HL-60/S4 (cell line): ENCODE measurements around the gene PLEKHG1.

Experiments used
- in situ Hi-C: fragments of 300-500 bp; cut with MboI; formaldehyde crosslinking; loops from 2 replicates; pipeline ENCODE4 v1.14.3; 2022; ENCODE audit warnings: low sequenced_read_pairs

Gene PLEKHG1

GRCh38 chr6:150617496-150618460 lies 18.1 kb downstream of the PLEKHG1 start:
- in situ Hi-C loops: no loop called here

- in situ Hi-C loops: no loop called here
Observed at GRCh38 chr6:150619275-150619674, 19.6 kb downstream of the PLEKHG1 start.

DNA sequence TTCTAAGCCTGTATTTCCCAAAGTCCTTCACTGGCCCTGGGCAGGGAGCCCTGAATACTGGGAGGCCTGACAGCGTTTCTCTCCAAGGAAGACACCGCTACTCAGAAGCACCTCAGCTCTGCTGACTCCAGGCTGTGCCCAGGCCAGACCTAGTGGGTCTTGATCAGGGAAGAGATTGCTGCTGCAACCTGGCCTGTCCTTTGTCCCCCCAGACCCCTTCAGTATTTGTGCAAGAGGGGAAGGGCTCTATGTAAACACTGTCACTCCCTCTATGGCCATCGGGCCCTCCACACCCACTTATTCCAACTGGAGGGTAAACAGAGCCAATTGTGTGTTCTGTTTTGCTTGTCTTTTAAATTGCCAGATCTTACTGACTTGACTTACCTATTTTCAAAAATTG lies 20.6 kb downstream of the PLEKHG1 start:
- in situ Hi-C loops: no loop called here

DNA sequence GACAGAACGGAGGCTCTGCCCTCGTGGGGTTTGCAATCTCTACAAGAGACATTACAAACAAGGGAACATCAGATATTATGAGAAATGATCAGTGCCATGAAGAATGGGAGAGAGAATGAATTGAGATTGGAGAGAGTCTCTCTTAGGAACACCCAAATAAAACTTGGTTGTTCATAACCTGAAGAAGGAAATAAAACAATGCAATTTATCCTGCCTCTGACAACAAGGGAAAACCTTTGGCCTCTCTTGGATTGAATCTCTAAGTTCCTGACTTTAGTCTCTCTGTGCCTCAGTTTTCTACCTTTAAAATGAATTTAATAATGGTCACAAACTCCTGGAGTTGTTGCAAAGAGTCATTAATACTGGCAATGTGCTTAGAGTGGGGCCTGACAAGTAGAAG lies 21.1 kb downstream of the PLEKHG1 start:
- in situ Hi-C loops: no loop called here

- in situ Hi-C loops: no loop called here
Observed at GRCh38 chr6:150622476-150622875, 22.8 kb downstream of the PLEKHG1 start.

DNA sequence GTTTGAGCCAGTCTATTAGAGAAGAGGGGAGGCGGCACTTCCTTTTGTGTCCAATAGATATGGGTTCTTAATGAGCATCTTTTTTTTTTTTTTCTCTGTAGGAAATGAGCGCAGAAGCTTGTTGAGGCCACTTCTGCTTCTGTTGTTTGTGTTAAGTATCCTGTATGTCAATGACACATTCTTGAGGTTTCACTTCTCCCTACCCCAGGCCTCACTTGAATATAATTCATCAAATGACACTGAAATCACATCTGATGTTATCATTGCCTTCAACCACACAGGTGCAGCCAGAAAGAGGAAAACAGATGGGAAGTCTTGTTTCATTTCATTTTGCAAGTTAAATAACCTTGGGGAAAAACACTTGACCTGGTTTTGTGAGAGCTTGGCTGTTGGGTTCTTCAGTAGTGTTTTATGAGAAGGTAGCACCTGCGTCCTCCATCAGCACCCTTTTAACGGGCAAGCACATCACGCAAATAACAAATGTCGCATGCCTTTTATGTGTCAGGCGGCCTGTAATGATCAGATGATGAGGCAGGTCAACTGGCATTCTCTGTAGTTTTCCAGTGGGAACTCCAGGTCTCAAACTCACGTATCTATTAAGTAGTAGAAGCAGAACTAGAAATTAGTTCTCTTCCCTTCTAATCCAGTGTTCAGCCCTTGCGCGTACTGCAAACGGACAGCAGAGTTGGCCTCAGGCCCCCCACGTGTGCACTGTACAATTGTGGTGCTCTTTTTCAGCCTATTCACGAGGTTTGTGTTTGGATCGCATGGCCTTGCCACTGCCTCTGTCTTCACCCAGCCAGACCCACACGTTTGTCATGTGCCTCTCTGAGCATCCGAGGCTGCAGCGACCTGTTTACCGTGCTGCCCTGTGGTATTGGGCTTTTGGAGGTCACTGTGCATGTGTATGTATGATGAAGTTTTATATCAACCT lies 23.5 kb downstream of the PLEKHG1 start:
- in situ Hi-C loops: no loop called here

DNA sequence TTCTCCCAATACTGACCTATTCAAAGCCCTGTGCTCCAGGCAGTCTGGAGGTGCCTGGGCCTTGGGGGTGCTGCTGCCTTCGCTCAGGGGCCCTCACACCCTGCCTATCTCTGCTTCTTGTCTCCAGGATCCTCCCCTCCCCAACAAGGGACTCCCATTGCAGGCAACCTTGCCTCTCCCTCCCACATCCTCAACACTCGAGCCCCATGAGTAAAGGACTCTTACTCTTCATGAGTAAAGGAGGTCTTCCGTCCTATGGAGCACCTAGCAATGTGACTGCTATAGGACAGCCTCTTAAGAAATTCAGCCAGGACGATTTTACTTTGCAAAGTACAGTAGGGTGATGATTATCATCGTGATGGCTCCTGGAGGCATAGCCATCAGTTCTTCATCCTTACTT lies 24.5 kb downstream of the PLEKHG1 start:
- in situ Hi-C loops: no loop called here

DNA sequence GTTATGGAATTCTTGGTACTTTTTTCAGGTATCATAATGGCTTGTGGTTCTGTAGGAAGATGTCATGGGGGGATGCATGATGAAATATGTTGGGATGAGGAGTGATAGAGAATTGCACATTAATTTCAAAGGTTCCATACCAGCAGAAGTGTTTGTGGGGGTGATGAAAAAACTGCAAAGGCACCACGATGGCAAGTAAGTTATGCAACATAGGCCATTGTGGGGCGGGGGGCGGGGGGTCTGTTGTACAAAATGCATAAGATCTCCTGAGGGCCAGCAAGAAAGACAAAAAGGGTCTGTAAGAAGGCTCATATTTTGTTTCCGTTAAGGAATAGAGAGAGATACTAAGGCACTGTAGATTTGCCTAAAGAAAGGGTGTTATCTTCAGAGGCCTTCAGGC lies 26.2 kb downstream of the PLEKHG1 start:
- in situ Hi-C loops: no loop called here

GRCh38 chr6:150627154-150627553 lies 27.5 kb downstream of the PLEKHG1 start:
- in situ Hi-C loops: no loop called here

- in situ Hi-C loops: no loop called here
Observed at GRCh38 chr6:150627585-150628025, 27.9 kb downstream of the PLEKHG1 start.

- in situ Hi-C loops: no loop called here
Observed at GRCh38 chr6:150628908-150629307, 29.2 kb downstream of the PLEKHG1 start.

- in situ Hi-C loops: no loop called here
Observed at GRCh38 chr6:150631283-150631983, 31.7 kb downstream of the PLEKHG1 start.

DNA sequence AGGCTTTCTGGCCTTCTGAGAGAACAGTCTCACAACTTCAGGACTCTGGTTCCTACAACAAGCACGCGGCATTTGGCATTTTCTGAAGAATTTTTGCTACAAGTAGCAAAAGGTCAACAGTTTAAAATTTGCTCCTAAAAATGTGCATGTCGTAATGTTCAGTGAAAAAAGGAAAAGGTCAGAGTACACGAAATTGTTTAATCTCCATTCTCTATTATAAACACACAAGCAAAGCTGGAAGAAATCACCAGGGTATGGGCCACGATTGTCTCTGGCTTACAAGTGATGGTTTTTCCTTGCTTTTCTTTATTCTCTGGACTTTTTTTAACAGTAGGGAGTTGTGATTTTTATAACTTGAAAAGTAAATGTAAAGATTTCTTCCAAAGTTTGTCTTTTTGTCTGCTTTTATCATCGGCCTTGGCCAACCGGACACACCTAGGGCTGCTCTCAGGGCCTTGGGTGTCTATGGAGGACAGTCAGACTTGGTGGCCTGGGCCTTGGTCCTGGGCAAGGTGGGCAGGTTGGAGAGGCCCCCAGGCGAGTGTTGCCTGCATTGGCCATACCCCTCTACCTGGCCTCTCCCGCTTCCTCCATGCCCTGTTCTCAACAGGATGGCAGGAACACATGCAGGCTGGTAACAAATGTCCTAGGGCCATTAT lies 32.4 kb downstream of the PLEKHG1 start:
- in situ Hi-C loops: no loop called here

- in situ Hi-C loops: no loop called here
Observed at GRCh38 chr6:150632785-150633485, 33.2 kb downstream of the PLEKHG1 start.

- in situ Hi-C loops: no loop called here
Observed at GRCh38 chr6:150633486-150633834, 33.8 kb downstream of the PLEKHG1 start.

GRCh38 chr6:150634176-150634963 lies 34.7 kb downstream of the PLEKHG1 start:
- in situ Hi-C loops: no loop called here

- in situ Hi-C loops: no loop called here
Observed at GRCh38 chr6:150634964-150635292, 35.2 kb downstream of the PLEKHG1 start.

GRCh38 chr6:150635906-150636514 lies 36.3 kb downstream of the PLEKHG1 start:
- in situ Hi-C loops: no loop called here

- in situ Hi-C loops: no loop called here
Observed at GRCh38 chr6:150636808-150637207, 37.1 kb downstream of the PLEKHG1 start.
